Anterior cingulate cortex (tissue), 58 donors: Measurements from ENCODE around the gene GART.
"Not testable (repeated sequence)": the region's sequence is repeated elsewhere in the genome, so short reads cannot be mapped to it uniquely, and the experiment has no call there.

Experiments used
- DNase-seq, 58 donors: peaks; one replicate each; lab custom pipeline; 2025; lab: John Stamatoyannopoulos, UW

GART gene

DNA sequence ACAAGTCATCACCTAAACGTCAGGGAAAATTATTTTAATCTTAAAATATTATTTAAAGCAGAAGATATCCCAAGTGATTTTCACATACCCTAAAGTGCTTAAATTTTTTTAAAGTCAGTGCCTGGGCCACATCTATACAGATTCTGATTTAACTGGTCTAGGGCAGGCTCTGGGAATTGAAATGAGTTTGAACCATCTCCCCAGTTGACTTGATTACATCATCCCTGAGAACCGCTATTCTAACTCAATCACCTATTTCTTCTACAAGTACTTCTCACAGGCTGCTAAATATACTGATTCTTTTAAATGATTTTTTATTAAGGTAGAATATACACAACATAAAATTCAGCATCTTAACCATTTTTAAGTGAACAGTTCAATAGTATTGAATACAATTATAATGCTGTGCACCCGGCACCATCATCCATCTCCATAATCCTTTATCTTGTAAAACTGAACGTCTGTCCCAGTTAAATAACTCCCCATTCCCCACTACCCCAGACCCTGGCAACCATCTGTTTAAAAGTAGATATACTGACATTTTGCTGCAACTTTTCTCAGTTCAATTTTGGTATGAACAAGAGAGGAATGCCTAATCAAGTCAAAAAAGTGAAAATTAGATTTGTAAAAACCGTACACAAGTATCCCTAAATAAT lies 19.5 kb downstream of the GART start:
- no peak for DNase-seq

DNA sequence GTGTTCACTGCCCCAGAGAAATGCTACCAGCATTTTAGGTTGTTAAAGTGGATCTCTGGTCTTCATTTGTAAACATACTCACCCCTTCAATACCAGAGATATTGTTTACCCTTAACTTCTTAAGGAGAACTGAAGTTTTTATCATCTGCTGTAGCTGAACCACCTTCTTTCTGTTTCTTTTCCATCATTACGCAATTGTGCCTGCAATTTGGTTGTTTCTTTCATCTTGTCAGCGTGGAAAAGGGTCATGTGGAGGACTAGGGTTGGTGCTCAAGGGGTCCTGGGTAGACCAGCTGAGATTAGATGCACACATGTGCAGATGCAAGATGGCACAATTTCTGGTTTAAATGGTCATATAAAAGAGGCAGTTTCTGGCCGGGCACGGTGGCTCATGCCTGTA lies 23.0 kb downstream of the GART start:
- no peak for DNase-seq

DNA sequence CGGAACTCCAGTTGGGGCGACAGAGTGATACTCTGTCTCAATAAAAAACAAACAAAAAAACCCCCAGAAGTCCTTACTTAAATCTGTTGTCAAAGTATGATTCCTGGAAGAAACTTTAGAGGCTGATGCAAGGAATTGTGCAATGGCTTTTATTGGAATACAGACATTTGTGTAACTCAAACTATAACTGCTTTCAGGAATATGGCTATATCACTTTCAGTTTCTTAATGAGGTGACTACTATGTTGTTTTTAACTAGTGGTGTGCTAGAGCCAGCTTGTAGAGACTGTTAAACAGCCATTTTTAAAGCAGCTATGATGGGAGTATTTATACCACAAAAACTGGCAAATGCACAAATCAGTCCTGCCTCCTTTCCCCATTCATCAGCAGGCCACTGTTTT lies 27.7 kb downstream of the GART start:
- no peak for DNase-seq

DNA sequence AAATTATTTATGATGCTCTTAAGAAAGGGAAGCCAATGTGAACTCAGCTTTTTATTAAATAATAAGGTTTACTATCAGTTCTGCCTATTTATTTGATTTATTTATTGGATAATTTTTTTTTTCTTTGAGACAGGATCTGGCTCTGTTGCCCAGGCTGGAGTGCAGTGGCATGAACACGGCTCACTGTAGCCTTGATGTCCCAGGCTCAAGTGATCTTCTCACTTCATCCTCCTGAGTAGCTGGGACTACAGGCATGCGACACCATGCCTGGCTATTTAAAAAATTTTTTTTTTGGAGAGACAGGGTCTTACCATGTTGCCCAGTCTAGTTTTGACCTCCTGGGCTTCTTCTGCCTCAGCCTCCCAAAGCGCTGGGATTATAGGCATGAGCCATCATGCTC lies 29.4 kb downstream of the GART start:
- DNase-seq, result no peak

DNA sequence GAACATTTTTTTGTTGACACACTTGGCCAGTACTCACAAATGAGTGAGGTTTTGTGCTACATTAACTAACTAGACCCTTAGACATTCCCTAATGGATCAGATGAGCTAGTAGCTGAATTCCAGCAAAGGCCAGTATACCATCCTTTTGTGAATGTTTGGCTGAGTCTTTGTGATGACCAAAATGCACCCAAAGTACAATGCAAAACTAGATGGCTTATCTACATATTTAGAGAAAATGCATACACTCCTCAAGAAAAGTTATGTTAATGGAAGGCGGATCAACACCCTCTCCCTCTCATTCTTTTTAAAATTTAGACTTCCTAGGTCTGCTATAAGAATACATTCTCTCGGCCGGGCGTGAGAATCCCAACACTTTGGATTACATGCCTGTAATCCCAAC lies 30.3 kb downstream of the GART start:
- no peak for DNase-seq

DNA sequence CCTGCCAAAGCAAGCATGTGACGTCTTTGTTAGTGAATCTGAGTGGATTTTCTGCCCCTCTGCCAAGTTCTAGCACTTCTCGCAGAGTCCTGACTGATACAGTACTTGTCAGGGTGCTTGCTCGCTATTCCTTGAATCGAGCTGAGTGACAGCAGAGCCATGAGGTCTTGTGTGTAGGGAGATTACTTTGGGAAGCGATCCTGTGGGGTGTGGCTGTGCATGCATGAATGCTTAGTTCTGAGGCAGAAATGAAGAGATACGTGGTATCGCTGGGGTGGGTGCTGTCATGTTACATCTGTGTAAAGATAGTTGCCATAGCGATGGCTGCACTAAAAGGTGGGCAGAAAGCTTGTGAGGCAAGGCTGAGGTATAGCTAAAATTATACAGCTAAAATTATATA lies 31.1 kb downstream of the GART start:
- DNase-seq, result peak in 8 of 58 donors; percentile 1 to 45 (median 10)

DNA sequence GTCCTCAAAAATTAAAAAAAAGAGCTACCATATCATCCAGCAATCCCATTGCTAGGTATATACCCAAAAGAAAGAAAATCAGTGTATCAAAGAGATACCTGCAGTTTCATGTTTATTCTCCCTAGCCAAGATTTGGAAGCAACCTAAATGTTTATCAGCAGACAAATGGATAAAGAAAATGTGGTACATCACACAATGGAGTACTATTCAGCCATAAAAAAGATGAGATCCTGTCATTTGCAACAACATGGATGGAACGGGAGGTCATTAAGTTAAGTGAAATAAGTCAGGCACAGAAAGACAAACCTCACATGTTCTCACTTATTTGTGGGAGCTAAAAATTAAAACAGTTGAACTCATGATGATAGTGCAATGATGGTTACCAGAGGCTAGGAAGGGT lies 34.9 kb downstream of the GART start:
- DNase-seq, result not testable (repeated sequence)

DNA sequence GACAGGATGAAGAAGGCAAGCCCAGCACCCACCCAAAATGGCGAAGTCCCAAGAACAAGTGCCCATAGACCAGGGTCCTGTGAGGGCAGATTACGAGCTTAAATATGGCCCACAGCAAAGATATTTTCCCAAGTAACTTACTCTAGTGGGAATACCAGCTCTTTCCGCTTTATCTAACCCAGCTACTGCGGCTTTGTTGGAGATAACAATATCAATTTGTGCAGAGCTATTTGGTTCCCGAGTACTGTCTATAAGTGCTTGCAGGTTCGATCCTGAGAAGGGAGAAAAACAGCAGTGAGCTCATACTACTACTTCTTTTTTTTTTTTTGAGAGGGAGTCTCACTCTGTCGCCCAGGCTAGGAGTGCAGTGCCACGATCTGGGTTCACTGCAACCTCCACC lies 36.1 kb downstream of the GART start:
- DNase-seq, result no peak

DNA sequence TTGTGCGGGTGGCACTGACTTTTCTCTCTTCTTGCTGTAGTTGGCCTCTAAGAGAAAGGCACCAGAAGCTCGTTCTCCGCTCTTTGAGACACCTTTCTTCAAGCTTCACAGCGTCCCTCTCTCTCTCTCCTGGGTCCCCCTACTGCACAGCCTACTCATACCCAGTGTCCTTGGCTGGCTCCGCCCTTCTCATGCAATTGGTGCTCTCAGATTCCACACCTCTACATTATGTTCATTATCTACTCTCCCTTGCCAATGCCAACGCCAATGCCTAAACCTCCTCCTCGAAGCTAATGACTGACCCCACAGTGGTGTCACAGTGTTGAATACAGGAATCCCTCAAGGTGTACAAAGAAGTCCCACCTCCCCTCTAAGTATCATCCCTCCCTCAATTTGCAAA lies 45.6 kb downstream of the GART start:
- no peak for DNase-seq

DNA sequence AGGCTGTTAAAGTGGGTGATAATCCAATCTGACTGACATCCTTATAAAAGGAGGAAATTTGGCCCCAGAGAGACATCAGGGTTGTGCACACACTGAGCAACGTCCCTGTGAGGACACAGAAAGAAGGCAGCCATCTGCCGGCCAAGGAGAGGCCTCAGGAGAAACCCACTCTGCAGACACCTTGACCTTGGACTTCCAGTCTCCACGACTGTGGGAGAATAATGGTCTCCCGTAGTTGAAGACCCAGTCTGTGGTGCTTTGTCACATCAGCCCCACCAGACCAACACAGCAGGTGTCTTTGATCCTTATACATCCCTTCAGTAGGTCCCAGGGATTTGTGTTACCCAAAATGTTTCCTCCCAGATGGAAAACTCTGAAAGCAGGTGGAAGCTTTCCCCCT lies 46.2 kb downstream of the GART start:
- DNase-seq, result no peak

DNA sequence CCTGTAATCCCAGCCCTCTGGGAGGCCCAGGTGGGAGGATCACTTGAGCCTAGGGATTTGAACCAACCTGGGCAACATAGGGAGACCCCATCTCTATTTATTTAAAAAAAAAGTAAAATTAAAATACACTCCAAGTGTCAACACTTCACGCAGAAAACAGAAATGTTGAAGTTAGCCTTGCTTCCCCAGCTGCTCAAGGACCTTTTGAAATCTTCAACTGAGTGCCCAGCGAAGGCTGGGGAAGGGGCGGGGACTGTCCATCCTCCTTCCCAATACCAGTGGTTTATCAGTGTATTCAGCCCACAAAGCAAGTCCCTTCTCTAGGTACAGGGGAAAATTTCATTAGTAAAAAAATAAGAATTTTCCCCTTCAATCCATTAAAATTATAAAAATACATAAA lies 48.2 kb downstream of the GART start:
- DNase-seq, result no peak

DNA sequence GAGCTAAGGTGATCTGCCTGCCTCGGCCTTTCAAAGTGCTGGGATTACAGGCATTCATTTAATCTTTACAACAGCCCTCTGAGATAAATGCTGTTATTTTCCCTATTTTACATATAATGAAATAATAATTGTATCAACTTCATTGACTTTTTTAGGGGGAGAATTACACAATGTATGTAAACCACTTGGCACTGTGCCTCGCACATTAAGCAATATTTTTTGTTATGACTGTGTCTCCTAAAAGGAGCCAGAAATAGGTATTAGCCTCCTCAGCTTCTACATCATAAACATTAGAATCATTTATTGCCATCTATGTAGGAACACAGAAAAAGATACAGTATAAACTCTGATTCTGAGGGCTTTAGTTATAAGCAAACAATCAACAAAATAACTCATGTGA lies 49.3 kb downstream of the GART start:
- DNase-seq, result no peak

DNA sequence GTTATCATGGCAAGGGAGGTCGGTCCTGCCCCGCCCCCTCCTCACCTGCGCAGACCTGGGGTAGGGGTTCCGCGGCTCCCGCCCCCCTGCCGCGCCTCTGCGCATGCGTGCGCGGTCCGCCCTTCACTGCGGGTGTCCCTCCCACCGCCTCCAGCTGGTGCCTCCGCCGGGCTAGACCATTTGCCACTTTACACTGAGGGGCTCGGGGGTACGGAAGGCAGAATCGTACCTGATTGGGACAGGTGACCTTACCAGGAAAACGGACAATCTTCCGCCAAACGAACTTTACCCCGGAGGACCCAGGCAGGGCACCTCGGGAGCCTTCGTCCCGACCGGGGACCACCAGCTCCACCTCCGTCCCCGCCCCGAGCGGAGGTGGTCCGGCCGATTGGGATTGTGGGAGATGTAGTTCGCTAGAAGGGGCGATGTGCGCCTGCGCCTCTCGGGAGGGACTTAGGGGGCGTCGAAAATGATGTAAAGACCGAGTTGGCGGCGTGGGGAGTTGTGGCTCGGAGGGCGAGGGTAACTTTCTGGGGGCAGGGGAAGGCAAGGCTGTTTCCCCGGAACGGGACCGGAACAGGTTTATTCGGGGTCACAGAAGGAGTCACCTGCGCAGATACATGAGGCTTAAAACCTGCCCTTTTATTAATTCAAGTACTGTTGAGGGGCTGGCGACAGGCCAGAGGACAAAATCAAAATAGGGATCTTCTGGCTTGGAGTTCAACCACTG lies 50.4 kb downstream of the GART start, which contains the start of gene DNAJC28:
Gene DNAJC28, minus strand, starts transcription at position 344 of the 730 bp plus-strand sequence. CDS start 2,323 bp downstream, outside the sequence.
- DNase-seq, result peak; percentile 66 to 99 (median 92)

DNA sequence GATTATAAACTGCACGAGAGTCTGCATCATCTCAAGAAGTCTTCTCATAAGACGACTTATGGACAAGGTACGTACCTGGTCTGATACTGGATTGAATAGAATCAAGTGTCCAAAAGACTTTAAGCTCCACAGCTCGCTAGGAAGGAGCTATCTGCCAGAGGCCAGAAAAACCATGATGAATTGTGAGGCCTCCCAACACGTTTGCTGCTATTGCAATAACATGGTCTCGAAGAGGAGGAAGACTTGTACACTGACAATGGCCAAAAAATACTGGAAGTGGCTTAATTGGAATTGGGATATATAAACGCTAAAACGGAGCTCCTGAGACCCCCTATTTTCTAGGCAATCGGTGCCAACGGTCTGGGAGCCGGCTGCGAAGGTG lies 50.9 kb downstream of the GART start:
- DNase-seq, result peak in 2 of 58 donors; percentile 32 to 34

DNA sequence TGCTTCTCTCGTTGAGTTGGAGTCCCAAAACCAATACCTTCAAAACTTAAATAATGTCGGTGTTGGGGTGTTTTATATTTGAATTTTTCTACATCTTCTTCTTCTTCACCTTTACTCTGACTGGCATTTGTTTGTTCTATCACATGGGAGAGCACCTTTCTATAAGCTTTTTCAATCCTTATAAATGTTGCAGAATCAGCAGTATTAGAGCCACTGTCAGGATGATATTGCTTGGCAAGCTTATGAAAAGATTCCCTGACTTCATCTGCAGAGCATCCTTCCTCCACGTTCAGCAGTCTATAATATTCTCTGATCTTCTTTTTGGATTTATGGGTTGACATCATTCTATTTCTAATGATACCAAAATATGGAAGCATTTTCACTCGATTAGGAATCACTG lies 53.0 kb downstream of the GART start:
- no peak for DNase-seq

DNA sequence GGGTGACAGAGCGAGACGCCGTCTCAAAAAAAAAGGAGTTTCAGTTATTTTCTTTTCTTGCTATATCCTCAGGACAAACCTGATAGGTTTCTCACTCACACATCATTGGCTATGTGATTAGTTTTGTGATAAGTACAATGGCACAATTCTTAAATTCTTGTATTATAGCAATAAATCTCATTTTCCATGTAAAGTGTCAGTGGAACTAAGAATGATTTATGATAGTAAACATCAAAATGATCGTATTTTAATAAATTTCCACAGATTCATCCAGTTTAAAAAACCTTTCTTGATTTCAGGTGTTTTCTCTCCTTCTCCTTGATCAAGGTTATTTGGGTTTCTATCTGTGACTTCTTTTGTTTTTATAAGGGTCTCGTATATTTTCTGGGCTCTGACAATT lies 53.9 kb downstream of the GART start:
- no peak for DNase-seq

DNA sequence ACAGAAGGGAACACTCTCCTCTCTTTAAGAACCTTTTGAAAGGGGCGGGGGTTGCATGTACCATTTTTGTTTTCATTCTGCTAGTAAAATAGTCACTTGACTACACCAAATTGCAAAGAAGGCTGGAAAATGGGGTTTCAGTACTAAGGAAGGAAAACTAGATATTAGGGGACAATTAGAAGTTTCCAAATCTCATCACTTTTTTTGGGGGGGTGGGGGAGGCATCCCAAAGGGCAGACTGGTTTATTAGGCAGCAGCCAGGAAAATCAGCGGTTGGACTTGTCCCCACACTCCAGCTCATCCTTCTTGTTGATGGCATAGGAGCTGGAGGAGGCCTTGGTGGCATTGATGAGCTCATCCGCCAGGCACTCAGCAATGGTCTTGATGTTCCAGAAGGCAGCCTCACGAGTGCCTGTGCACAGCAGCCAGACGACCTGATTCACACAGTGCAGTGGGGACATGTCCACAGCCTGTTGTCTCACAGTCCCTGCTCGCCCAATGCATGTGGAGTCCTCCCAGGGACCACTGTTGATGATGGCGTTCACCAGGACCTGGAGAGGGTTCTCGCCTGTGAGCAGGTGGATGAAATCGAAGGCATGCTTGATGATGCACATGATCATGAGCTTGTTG lies 60.5 kb downstream of the GART start:
- peak in 1 of 58 donors; percentile 3 for DNase-seq

DNA sequence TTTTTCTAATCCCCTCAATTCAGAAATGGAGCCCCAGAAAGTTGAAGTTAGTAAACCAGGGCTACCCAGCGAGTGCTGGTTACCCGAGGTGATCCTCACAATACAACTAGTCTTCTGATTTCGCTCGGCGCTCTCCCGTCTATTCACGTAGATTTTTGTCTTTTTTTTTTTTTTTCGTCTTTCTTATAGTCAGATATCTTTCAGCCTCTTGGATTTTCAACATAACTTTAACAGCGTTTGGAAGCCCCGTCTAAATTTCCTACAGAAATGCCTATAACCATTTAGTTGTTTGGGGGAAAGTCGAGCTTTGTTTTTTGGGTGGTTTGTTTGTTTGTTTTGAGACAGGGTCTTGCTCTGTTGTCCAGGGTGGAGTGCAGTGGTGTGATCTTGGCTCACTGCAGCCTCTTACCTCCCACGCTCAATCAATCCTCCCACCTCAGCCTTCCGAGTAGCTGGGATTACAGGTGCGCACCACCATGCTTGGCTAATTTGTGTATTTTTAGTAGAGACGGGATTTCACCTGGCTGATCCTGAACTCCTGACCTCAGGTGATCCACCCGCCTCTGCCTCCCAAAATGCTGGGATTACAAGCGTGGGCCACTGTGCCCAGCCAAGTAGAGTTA lies 61.3 kb downstream of the GART start:
- no peak for DNase-seq

DNA sequence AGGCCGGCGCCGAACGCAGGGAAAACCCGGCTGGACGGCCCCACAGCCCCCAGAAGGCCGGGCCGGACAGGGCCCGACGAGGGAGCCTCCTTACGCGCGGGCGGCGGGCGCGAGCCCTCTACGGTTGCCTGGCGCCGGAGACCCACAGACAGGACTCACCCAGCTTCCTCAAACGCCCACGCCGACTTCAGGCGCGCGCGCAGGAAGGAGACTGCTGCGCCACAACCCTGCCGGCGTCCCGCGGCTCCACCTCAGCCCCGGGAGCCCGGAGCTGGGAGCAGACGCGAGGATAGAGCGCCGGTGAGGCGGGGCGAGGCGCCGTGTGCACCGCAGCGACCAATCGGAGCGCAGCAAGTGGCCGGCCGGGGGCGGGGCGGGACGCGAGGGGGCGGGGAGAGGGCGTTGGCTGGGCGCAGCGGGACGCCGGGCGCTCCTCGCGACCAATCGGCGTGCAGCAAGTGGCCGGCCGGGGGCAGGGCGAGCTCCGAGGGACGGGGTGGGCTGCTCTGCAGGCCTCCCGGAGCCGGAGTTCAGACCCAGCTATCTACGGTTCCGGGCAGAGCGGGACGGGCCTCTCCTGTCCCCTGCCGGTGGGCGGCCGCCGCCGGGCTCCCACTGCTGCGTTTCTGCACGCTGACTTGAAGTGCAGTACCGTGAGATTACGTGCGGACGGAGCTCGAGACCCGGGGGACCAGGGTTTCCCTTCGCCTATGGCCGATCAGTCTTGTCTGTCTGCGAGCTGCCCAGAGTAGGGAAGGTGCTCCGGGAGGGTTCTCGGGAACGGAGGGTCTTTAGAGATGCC lies 62.0 kb downstream of the GART start, which contains the start of gene TMEM50B:
Gene TMEM50B, minus strand, starts transcription at position 296 of the 802 bp plus-strand sequence. CDS start 11,089 bp downstream, outside the sequence.
- peak; percentile 77 to 98 (median 96) for DNase-seq
